HG03342 (cell line): ENCODE measurements around the gene TRIP4.
"Not testable (repeated sequence)": the region's sequence is repeated elsewhere in the genome, so short reads cannot be mapped to it uniquely, and the experiment has no call there.

Experiments
- ATAC-seq: cut with Tn5 transposase; IDR thresholded peaks from one replicate; pipeline ENCODE4 v1.9.1; 2021; ENCODE audit warnings: mild to moderate bottlenecking, moderate library complexity; ENCODE audit not compliant: unreplicated experiment

TRIP4 gene

GRCh38 chr15:64380130-64380870 is 7.3 kb upstream of the TRIP4 start:
- not testable (repeated sequence) for ATAC-seq

- peak; percentile 97 for ATAC-seq
These were observed 6.5 kb upstream of the TRIP4 start, which contains the start of gene PCLAF for GRCh38 chr15:64381000-64381751. Gene PCLAF, minus strand, starts transcription at chr15:64381441. Its CDS starts 70 bp downstream, at chr15:64381371.

- ATAC-seq, result no peak
These were observed 3.9 kb upstream of the TRIP4 start for GRCh38 chr15:64383760-64384159.

GRCh38 chr15:64386291-64386690 is 1.3 kb upstream of the TRIP4 start:
- ATAC-seq, result no peak

- ATAC-seq, result no peak
These were observed 1.4 kb downstream of the TRIP4 start for GRCh38 chr15:64389036-64389435.

DNA sequence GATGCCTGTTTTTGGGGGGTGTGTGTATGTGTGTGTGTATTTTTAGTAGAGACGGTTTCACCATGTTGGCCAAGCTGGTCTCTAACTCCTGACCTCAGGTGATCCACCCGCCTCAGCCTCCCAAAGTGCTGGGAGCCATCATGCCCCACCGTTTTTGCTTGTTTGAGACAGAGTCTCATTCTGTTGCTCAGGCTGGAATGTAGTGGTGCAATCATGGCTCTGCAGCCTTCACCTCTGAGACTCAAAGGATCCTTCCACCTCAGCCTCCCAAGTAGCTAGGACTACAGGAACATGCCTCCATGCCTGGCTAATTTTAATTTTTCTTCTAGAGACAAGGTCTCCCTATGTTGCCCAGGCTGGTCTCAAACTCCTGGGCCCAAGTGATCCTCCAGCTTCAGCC is 4.8 kb downstream of the TRIP4 start:
- not testable (repeated sequence) for ATAC-seq

DNA sequence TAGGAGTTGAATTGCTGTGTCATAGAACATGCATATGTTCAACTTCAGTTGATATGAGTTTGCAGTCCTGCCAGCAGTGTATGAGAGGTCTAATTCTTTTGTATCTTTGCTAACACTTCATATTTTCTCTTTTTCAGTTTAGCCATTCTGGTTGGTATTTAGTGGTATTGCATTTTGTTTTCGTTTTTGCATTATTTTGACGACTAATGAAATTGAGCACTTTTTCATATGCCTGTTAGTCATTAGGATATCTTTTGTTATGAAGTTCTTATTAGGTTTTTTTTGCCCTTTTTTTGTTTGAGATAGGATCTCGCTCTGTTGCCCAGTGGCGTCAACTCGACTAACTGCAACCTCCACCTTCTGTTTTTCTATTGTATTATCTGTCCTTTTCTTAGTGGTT is 9.2 kb downstream of the TRIP4 start:
- ATAC-seq, result no peak

DNA sequence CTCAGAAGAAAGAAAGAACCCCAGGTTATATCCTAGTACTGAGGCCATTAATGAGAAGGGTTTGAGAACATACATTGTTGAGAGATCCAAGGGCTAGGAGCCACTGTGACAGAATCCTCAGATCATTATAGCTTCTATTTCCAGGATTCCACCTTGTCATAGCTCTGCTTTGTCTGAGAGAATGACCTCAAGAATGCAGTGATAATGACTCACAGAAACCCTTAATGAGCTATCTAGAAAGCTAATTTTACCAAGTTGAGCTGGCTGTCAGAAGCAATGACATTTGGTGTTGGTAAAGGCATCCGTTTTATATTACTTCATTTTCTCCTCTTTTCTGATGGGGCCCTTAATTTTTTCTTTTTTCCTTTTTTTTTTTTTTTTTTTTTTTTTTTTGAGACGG is 10.9 kb downstream of the TRIP4 start:
- no peak for ATAC-seq

DNA sequence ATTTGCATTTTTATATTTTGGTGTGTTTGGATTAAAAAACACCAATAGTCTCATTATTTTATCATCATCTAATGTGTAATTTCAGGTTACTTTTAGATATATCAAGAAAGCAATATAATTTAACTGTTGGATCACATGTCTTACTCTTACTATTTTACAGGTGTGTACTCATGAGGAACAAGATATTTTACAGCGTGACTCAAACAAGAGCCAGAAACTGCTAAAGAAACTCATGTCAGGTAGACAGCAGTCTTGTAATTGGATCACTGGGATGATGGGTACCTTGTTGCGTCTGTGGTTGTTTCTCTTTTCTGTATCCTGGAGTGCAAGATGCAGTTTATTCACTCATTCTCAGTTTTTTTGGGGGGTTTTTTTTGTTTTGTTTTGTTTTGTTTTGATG is 12.9 kb downstream of the TRIP4 start:
- no peak for ATAC-seq

GRCh38 chr15:64412216-64412615 is 24.6 kb downstream of the TRIP4 start:
- no peak for ATAC-seq

- ATAC-seq, result no peak
These were observed 35.1 kb downstream of the TRIP4 start for GRCh38 chr15:64422697-64423096.

DNA sequence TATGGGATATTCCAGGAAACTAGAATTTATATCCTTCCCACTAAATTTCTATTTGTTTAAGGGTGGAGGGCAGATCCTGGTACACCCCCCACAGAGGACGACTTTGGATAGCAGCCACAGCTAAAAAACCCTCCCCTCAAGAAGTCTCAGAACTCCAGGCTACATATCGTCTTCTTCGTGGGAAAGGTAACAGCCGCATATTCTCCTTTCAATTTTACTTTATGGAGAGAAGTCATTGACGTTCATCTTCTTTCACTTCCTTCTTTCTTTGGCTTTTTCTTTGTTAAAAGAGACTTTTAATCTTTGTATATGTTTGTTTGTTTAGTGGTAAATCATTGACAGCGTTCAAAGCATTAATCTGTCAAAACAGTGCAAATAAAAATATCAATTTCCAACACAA is 36.3 kb downstream of the TRIP4 start:
- no peak for ATAC-seq

DNA sequence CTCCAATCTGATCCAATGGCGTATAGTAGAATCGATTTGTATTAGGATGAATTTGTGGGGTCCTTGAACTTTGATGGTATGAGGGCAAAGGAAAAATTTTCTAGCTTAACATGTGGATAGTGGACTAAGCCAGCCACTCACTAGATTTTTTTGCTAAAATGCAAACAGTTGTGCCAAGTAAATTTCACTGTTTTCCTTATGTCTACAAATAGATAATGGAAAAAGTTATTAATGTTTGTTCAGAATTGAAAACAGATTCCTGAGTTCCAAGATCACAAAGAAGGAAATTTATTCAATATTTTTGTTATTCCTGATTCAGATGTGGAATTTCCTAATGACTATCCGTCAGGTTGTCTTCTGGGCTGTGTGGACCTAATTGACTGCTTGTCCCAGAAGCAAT is 37.6 kb downstream of the TRIP4 start:
- ATAC-seq, result no peak

DNA sequence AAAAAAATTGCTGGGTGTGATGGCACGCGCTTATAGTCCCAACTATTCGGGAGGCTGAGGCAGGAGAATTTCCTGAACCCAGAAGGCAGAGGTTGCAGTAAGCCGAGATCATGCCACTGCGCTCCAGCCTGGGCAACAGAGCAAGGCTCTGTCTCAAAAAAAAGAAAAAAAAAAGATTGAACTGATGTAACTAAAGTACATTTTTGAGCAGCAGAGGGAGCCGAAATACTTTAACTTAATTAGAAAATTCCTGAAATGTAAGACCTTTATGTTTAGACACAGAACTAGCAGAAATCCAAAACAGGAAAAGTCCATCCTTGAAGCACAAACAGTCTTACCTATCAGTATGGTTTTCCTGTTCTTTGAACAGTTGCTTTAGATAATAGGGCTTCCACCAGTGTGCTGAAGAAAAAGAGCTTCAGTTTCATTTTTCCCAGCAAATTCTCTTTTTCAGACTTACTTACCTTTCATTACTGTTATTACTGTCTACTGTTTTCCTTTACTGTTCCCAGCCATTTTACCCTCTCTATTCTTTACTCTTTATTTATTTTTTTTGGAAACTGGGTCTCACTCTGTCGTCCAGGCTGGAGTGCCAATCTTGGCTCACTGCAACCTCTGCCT is 39.3 kb downstream of the TRIP4 start:
- ATAC-seq, result no peak

- ATAC-seq, result no peak
These were observed 41.8 kb downstream of the TRIP4 start for GRCh38 chr15:64429448-64429847.

GRCh38 chr15:64430000-64430735 is 42.5 kb downstream of the TRIP4 start:
- ATAC-seq, result no peak

DNA sequence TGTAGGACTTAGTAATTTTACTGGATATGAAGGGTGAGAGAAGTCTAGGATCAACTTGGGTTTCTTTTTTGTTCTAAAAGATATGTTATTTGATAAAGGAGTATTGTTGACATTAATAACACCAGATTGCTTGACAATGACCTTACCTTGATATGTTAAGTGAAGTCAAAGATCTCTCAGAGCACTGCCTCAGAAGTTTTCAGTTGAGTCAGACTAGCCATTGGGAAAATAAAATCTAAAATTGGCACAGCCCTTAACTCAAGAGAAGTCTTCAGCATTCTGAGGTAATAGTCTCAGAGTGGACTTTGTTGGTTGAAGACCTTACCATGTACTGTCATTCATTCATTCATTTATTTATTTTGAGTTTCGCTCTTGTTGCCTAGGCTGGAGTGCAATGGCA is 50.3 kb downstream of the TRIP4 start:
- no peak for ATAC-seq

- ATAC-seq, result no peak
These were observed 51.2 kb downstream of the TRIP4 start for GRCh38 chr15:64438653-64439447.

- ATAC-seq, result no peak
These were observed 54.2 kb downstream of the TRIP4 start for GRCh38 chr15:64441852-64442251.

GRCh38 chr15:64443016-64443415 is 55.4 kb downstream of the TRIP4 start:
- no peak for ATAC-seq
